A549 (cell line): ENCODE measurements around the gene MROH7.

Experiments
- EP300 ChIP-seq, 2 experiments: fragments of >200 bp; sonication (Bioruptor Twin); formaldehyde crosslinking; IDR thresholded peaks; 2 replicates in 1 of 2; 3 replicates in 1 of 2; pipeline ENCODE4 v1.6.1; 2016 to 2017
- JUNB ChIP-seq: fragments of >200 bp; sonication (Bioruptor Twin); formaldehyde crosslinking; IDR thresholded peaks from 2 replicates; pipeline ENCODE4 v1.6.1; 2016
- POLR2A ChIP-seq: IDR thresholded peaks from 2 replicates; pipeline ENCODE4 v1.6.1; 2012; ENCODE audit warnings: mild to moderate bottlenecking, low read length
- POLR2AphosphoS2 ChIP-seq: conservative IDR thresholded peaks from 2 replicates; pipeline ENCODE4 v1.6.1; 2012; ENCODE audit warnings: low read length, improper control_type of control experiment, inconsistent platforms
- RFX5 ChIP-seq: fragments of 450-650 bp; IDR thresholded peaks from 2 replicates; pipeline ENCODE4 v1.7.1; 2014; ENCODE audit warnings: antibody characterized with exemption, mild to moderate bottlenecking, moderate library complexity
- TF ChIP-seq, protein P1 (sequence below): fragments of >200 bp; sonication (Bioruptor Twin); formaldehyde crosslinking; IDR thresholded peaks from 3 replicates; pipeline ENCODE4 v1.5.1; 2016
- TF ChIP-seq, protein P2 (sequence below): fragments of 250-450 bp; sonication (Bioruptor Pico); IDR thresholded peaks from 2 replicates; pipeline ENCODE4 v1.5.0; 2021; ENCODE audit warnings: mild to moderate bottlenecking, moderate library complexity, borderline replicate concordance

DNA sequence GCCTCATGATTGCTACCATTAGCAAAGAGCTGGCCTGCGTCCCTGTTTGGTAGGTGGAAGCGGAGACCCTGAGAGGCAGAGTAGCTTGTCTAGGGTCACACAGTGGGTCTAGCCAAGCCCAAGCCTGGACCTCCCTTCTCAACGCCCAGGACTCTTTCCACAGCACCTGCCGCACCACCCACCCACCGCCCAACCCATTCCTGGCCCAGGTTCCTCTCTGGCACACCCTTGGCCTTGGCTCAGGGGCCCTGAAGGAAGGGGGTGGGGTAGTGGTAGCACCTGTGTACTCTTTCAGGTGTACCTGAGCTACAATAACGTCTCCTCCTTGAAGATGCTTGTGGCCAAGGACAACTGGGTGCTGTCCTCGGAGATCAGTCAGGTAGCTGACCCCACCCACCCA, 37.5 kb upstream of the MROH7 start:
- TF ChIP-seq, protein P1, sequence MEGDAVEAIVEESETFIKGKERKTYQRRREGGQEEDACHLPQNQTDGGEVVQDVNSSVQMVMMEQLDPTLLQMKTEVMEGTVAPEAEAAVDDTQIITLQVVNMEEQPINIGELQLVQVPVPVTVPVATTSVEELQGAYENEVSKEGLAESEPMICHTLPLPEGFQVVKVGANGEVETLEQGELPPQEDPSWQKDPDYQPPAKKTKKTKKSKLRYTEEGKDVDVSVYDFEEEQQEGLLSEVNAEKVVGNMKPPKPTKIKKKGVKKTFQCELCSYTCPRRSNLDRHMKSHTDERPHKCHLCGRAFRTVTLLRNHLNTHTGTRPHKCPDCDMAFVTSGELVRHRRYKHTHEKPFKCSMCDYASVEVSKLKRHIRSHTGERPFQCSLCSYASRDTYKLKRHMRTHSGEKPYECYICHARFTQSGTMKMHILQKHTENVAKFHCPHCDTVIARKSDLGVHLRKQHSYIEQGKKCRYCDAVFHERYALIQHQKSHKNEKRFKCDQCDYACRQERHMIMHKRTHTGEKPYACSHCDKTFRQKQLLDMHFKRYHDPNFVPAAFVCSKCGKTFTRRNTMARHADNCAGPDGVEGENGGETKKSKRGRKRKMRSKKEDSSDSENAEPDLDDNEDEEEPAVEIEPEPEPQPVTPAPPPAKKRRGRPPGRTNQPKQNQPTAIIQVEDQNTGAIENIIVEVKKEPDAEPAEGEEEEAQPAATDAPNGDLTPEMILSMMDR = no peak
- TF ChIP-seq, protein P2, sequence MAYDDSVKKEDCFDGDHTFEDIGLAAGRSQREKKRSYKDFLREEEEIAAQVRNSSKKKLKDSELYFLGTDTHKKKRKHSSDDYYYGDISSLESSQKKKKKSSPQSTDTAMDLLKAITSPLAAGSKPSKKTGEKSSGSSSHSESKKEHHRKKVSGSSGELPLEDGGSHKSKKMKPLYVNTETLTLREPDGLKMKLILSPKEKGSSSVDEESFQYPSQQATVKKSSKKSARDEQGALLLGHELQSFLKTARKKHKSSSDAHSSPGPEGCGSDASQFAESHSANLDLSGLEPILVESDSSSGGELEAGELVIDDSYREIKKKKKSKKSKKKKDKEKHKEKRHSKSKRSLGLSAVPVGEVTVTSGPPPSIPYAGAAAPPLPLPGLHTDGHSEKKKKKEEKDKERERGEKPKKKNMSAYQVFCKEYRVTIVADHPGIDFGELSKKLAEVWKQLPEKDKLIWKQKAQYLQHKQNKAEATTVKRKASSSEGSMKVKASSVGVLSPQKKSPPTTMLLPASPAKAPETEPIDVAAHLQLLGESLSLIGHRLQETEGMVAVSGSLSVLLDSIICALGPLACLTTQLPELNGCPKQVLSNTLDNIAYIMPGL (CRISPR knock-in tag) = no peak
- TF ChIP-seq POLR2A = no peak
- TF ChIP-seq EP300 (IDR thresholded peaks at IDR 0.05) = no peak
- TF ChIP-seq POLR2AphosphoS2 = no peak
- TF ChIP-seq JUNB = no peak
- no peak for TF ChIP-seq RFX5
